Measurements from ENCODE around the gene COL1A2. TPM values are rescaled to one million over a fixed set of nuclear protein-coding genes. Genes with fewer than 3 reads are reported as not detected.

The COL1A2 gene
- total and polyA plus RNA-seq, 2 of the 13 experiments (the other 11 are each of a cell fraction or from before 2014, with no cell fraction given) = not detected

DNA sequence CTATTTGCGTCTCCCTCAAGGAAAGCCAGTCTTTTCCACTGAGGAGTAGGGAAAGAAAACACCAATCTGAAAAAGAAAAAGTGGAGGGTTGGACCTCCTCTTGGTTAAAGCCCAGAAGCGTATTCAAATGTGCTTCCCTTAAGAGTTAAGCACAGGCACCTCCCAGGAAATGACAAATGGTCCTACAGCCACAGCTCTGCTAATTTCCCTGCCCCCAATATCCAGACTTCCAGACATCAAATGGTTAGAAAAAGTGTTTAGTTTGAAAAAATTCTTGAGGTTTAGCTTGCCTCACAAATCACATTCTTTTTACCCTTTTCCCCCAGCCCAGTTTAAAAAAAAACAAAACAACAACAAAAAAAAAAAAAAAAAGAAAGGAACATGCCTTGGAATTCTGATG, 19.0 kb upstream of the COL1A2 start:
- Histone ChIP-seq H3K27ac (ENCODE audit: extremely low read length, insufficient read depth, low read length) (no peak overlapping the region), H3K9me3 (ENCODE audit: low read length) (no peaks in the 10 kb centered on the region), H3K27me3 (ENCODE audit: control insufficient read depth in 1 of 2, insufficient read depth in 2 of 2, low read length in 2 of 2) (no peaks in the 10 kb centered on the region; a peak in 1 of 5 replicates), H3K4me2 (ENCODE audit: low read depth, low read length) (no peak overlapping the region), H3K4me1 (ENCODE audit: insufficient read depth, low read length) (no peaks in the 10 kb centered on the region), H2AFZ (ENCODE audit: low read length) (no peak overlapping the region), H3K36me3 (replicated peaks in 1 of 2; ENCODE audit: control insufficient read depth in 1 of 2, insufficient read depth in 2 of 2, low read length in 2 of 2) (no peaks in the 10 kb centered on the region), H3K9ac (ENCODE audit: insufficient read depth, low read depth, low read length) (no peak overlapping the region), H3K4me3 (replicated peaks in 1 of 3; ENCODE audit: insufficient read depth in 1 of 3, low read depth in 2 of 3, low read length in 3 of 3) (no peak overlapping the region), H3K79me2 (ENCODE audit: insufficient read depth, low read length) (no peaks in the 10 kb centered on the region), H4K20me1 (ENCODE audit: insufficient read depth, low read length) (no peaks in the 10 kb centered on the region)
- BruUV-seq (replicated peaks) = no TSS peak
- TF ChIP-seq BCL3 (CRISPR knock-in tag; IDR thresholded peaks at IDR 0.05) (no peak), CCDC6 (CRISPR knock-in tag; IDR thresholded peaks at IDR 0.05) (no peak), ZNF674 (CRISPR knock-in tag; IDR thresholded peaks at IDR 0.05; ENCODE audit: low read depth) (no peak), FOXP1 (IDR thresholded peaks at IDR 0.05) (no peak), FOXP1 (CRISPR knock-in tag; IDR thresholded peaks at IDR 0.05) (no peak), SYNCRIP (IDR thresholded peaks at IDR 0.05; ENCODE audit: insufficient read depth, low read depth, low read length) (no peak), AKAP8 (CRISPR knock-in tag; IDR thresholded peaks at IDR 0.05) (no peak), ZNF816 (CRISPR knock-in tag; IDR thresholded peaks at IDR 0.05; ENCODE audit: borderline replicate concordance) (no peak), ZNF839 (CRISPR knock-in tag; IDR thresholded peaks at IDR 0.05; ENCODE audit: borderline replicate concordance) (no peak)
- TF ChIP-seq, protein P1, sequence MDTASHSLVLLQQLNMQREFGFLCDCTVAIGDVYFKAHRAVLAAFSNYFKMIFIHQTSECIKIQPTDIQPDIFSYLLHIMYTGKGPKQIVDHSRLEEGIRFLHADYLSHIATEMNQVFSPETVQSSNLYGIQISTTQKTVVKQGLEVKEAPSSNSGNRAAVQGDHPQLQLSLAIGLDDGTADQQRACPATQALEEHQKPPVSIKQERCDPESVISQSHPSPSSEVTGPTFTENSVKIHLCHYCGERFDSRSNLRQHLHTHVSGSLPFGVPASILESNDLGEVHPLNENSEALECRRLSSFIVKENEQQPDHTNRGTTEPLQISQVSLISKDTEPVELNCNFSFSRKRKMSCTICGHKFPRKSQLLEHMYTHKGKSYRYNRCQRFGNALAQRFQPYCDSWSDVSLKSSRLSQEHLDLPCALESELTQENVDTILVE (CRISPR knock-in tag; IDR thresholded peaks at IDR 0.05) = no peak
- in situ Hi-C loops (cut with HindIII; ENCODE audit: extremely low pct_ligation_motif_present, low pct_unique_long_range_greater_than_20kb) = no loop called here
- ChIA-PET POLR2A (no interaction called here), CTCF (ENCODE audit: low intra/inter-chr PET ratio, low total read pairs) (no interaction called here)
- FAIRE-seq (no peak), DNase-seq (ENCODE audit: low spot score) (no peak), ATAC-seq (no peak)
- intact Hi-C loops (cut with micrococcal nuclease; ENCODE audit: unreplicated experiment) = no loop called here
- 0% methylated on average over 2 of the region's 2 CpGs for WGBS (ENCODE audit: low lambda C conversion rate)
